Measurements from ENCODE around the gene TLR9. TPM values are rescaled to one million over a fixed set of nuclear protein-coding genes. Genes with fewer than 3 reads are reported as not detected.

The TLR9 gene
- total RNA-seq, 2 donors from 2014 or later = 0.25 to 0.27 TPM

- DNase-seq = no peak
- intact Hi-C loops (cut with DNase I) = loop anchor here (10.0 kb wide), 1 partner anchor 63 kb away; the partner anchor contains the start of gene POC1A
- Histone ChIP-seq H3K36me3 (peaks cover 5% of the 10 kb centered on the region), H3K4me3 (no peak overlapping the region), H3K27ac (peak overlapping the region; percentile 85), H3K27me3 (no peaks in the 10 kb centered on the region), H3K9me3 (no peaks in the 10 kb centered on the region), H3K4me1 (peaks cover 22% of the 10 kb centered on the region), H3K9ac (ENCODE audit: low read depth in 2 of 2, low read length in 2 of 2) (peak overlapping the region in 1 of 2 donors; percentile 41)
- TF ChIP-seq CTCF (IDR thresholded peaks at IDR 0.05) = no peak
These were observed 8.0 kb downstream of the TLR9 start for GRCh38 chr3:52217409-52217805.

- Histone ChIP-seq H3K9me3 (no peaks in the 10 kb centered on the region), H3K27ac (peak overlapping the region; percentile 85), H3K27me3 (no peaks in the 10 kb centered on the region), H3K36me3 (peaks cover 11% of the 10 kb centered on the region), H3K4me1 (peaks cover 22% of the 10 kb centered on the region), H3K4me3 (no peak overlapping the region), H3K9ac (ENCODE audit: low read depth in 2 of 2, low read length in 2 of 2) (peak overlapping the region in 1 of 2 donors; percentile 41)
- no peak for TF ChIP-seq CTCF (IDR thresholded peaks at IDR 0.05)
- intact Hi-C loops (cut with DNase I) = loop anchor here (10.0 kb wide), 1 partner anchor 62 kb away; the partner anchor contains the start of gene POC1A
- peak; percentile 92 for DNase-seq
These were observed 8.6 kb downstream of the TLR9 start for GRCh38 chr3:52216585-52217408.

- no peak for TF ChIP-seq CTCF (IDR thresholded peaks at IDR 0.05)
- Histone ChIP-seq H3K9ac (ENCODE audit: low read depth in 2 of 2, low read length in 2 of 2) (no peak overlapping the region), H3K9me3 (no peaks in the 10 kb centered on the region), H3K27ac (no peak overlapping the region), H3K27me3 (no peaks in the 10 kb centered on the region), H3K36me3 (peaks cover 14% of the 10 kb centered on the region), H3K4me3 (no peak overlapping the region), H3K4me1 (peaks cover 22% of the 10 kb centered on the region)
- intact Hi-C loops (cut with DNase I) = loop anchor here (10.0 kb wide), 1 partner anchor 61 kb away; the partner anchor contains the start of gene POC1A
- no peak for DNase-seq
These were observed 10.1 kb downstream of the TLR9 start for GRCh38 chr3:52215351-52215750.

- Histone ChIP-seq H3K4me3 (no peak overlapping the region), H3K27ac (no peak overlapping the region), H3K9me3 (no peaks in the 10 kb centered on the region), H3K27me3 (no peaks in the 10 kb centered on the region), H3K4me1 (peaks cover 22% of the 10 kb centered on the region), H3K9ac (ENCODE audit: low read depth in 2 of 2, low read length in 2 of 2) (no peak overlapping the region), H3K36me3 (peaks cover 18% of the 10 kb centered on the region)
- TF ChIP-seq CTCF (IDR thresholded peaks at IDR 0.05) = no peak
- DNase-seq = no peak
- intact Hi-C loops (cut with DNase I) = loop anchor here (10.0 kb wide), 1 partner anchor 59 kb away; the partner anchor contains the start of gene POC1A
These were observed 11.5 kb downstream of the TLR9 start for GRCh38 chr3:52213901-52214300.

- H3K27ac ChIP-seq = no peak overlapping the region
- no peak overlapping the region for H3K4me3 ChIP-seq
- peaks cover 26% of the 10 kb centered on the region for H3K36me3 ChIP-seq
- no peak overlapping the region for H3K9ac ChIP-seq (ENCODE audit: low read depth in 2 of 2, low read length in 2 of 2)
- no peaks in the 10 kb centered on the region for H3K9me3 ChIP-seq
- no peak for DNase-seq
- H3K27me3 ChIP-seq = no peaks in the 10 kb centered on the region
- TF ChIP-seq CTCF (IDR thresholded peaks at IDR 0.05) = no peak
- intact Hi-C loops (cut with DNase I) = loop anchor here (10.0 kb wide), 1 partner anchor 58 kb away; the partner anchor contains the start of gene POC1A
- peaks cover 17% of the 10 kb centered on the region for H3K4me1 ChIP-seq
These were observed 12.4 kb downstream of the TLR9 start for GRCh38 chr3:52213005-52213404.
